ENCODE results near the gene SCN8A. TPM values are rescaled to one million over a fixed set of nuclear protein-coding genes. Genes with fewer than 3 reads are reported as not detected.
"Not testable (repeated sequence)": the region's sequence is repeated elsewhere in the genome, so short reads cannot be mapped to it uniquely, and the experiment has no call there.

Gene SCN8A
- total RNA-seq, 1 donor: 33.7 TPM

DNA sequence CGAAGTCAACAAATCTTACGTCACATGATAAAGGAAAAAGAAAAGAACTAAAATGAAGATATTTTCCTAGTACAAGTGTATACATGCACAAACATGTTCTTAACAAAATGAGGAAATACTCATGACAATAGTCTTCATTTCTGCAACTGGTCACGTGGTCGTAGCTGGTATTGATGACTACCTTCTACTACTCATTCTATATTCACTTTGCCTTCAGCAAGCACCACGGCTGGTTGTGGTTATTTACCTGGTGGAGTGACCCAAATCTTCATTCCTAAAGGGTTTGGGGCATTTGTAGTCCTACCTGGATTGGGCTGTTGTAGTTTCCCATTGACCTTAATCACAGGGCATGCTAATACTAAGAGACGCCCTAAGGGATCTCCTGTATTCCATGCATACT is 206.3 kb downstream of the SCN8A start:
- DNase-seq (ENCODE audit: low read depth): no peak
- TF ChIP-seq, protein P1, sequence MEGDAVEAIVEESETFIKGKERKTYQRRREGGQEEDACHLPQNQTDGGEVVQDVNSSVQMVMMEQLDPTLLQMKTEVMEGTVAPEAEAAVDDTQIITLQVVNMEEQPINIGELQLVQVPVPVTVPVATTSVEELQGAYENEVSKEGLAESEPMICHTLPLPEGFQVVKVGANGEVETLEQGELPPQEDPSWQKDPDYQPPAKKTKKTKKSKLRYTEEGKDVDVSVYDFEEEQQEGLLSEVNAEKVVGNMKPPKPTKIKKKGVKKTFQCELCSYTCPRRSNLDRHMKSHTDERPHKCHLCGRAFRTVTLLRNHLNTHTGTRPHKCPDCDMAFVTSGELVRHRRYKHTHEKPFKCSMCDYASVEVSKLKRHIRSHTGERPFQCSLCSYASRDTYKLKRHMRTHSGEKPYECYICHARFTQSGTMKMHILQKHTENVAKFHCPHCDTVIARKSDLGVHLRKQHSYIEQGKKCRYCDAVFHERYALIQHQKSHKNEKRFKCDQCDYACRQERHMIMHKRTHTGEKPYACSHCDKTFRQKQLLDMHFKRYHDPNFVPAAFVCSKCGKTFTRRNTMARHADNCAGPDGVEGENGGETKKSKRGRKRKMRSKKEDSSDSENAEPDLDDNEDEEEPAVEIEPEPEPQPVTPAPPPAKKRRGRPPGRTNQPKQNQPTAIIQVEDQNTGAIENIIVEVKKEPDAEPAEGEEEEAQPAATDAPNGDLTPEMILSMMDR (IDR thresholded peaks at IDR 0.05; ENCODE audit: insufficient read depth, low read depth, low read length): no peak
- H3K4me3 ChIP-seq (ENCODE audit: low read depth, low read length): no peak overlapping the region

DNA sequence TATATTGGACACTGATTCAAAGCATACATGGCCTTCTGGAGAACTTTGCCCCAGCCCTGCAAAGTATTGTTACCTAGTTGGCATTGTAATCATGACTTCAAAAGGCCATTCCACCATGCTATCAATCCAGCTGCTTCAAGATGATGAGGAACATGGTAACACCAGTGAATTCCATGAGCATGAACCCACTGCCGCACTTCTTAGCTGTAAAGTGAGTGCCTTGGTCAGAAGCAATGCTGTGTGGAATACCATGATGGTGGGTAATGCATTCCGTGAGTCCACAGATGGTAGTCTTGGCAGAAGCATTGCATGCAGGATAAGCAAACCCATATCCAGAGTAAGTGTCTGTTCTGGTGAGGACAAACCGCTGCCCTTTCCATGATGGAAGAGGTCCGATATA is 207.0 kb downstream of the SCN8A start:
- H3K4me3 ChIP-seq (ENCODE audit: low read depth, low read length); DNase-seq (ENCODE audit: low read depth): not testable (repeated sequence)

DNA sequence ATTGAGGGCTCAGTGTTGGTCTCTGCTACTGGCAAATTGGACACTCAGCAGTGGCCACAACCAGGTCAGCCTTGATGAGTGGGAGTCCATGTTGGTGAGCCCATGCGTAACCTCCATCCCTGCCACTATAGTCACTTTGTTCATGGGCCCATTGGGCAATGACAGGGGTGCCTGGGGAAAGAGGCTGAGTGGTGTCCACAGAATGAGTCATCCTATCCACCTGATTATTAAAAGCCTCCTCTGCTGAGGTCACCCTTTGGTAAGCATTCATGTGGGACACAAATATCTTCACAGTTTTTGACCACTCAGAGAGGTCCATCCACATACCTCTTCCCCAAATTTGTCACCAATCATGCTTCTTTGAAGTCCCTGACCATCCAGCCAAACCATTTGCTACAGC is 207.5 kb downstream of the SCN8A start:
- DNase-seq (ENCODE audit: low read depth): no peak
- H3K4me3 ChIP-seq (ENCODE audit: low read depth, low read length): no peak overlapping the region
- TF ChIP-seq, protein P1 (IDR thresholded peaks at IDR 0.05; ENCODE audit: insufficient read depth, low read depth, low read length): no peak

DNA sequence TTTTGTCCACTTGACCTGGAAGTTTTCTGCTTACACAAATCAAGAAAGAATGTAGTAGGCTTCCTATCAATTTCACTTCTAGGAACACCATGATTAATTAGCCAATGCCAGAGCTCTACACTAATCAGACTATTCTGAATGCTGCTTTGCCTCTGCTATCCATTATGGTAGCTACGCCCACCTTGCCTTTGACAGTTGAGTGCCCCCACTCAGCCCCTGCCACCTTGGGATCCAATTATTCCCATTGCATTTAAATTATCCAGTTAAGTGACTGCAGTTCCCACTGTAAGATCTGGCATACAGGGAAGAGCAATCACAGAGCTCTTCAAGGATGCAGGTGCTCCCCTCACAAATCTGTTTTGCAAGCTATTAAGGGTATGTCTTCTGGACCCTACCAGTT is 210.0 kb downstream of the SCN8A start:
- TF ChIP-seq, protein P1 (IDR thresholded peaks at IDR 0.05; ENCODE audit: insufficient read depth, low read depth, low read length): no peak
- no peak overlapping the region for H3K4me3 ChIP-seq (ENCODE audit: low read depth, low read length)
- DNase-seq (ENCODE audit: low read depth): no peak

DNA sequence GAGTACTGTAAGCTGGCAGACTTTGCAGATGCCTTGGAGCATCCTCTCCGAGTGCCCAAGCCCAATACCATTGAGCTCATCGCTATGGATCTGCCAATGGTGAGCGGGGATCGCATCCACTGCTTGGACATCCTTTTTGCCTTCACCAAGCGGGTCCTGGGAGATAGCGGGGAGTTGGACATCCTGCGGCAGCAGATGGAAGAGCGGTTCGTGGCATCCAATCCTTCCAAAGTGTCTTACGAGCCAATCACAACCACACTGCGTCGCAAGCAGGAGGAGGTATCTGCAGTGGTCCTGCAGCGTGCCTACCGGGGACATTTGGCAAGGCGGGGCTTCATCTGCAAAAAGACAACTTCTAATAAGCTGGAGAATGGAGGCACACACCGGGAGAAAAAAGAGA is 215.9 kb downstream of the SCN8A start:
- DNase-seq (ENCODE audit: low read depth): no peak
- TF ChIP-seq, protein P1 (IDR thresholded peaks at IDR 0.05; ENCODE audit: insufficient read depth, low read depth, low read length): no peak
- no peak overlapping the region for H3K4me3 ChIP-seq (ENCODE audit: low read depth, low read length)

DNA sequence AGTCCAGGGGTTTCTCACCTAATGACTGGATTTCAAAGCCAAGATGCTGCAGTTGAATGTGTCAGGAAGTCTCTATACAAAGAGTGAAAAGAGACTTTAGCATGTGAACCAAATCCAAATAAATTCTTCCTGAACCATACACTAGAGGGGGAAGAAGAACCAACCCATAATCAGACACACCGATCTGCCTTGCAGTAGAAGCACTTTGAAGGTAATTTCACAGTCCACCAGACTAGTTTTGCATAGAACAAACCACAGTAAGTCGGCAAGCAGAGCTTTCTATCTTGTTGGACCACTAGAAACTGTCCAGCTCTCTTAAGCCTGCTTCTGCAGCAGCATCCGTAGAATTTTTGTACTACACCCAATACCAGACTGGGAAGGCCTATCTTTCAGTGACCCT is 218.2 kb downstream of the SCN8A start:
- TF ChIP-seq, protein P1 (IDR thresholded peaks at IDR 0.05; ENCODE audit: insufficient read depth, low read depth, low read length): no peak
- no peak for DNase-seq (ENCODE audit: low read depth)
- no peak overlapping the region for H3K4me3 ChIP-seq (ENCODE audit: low read depth, low read length)

DNA sequence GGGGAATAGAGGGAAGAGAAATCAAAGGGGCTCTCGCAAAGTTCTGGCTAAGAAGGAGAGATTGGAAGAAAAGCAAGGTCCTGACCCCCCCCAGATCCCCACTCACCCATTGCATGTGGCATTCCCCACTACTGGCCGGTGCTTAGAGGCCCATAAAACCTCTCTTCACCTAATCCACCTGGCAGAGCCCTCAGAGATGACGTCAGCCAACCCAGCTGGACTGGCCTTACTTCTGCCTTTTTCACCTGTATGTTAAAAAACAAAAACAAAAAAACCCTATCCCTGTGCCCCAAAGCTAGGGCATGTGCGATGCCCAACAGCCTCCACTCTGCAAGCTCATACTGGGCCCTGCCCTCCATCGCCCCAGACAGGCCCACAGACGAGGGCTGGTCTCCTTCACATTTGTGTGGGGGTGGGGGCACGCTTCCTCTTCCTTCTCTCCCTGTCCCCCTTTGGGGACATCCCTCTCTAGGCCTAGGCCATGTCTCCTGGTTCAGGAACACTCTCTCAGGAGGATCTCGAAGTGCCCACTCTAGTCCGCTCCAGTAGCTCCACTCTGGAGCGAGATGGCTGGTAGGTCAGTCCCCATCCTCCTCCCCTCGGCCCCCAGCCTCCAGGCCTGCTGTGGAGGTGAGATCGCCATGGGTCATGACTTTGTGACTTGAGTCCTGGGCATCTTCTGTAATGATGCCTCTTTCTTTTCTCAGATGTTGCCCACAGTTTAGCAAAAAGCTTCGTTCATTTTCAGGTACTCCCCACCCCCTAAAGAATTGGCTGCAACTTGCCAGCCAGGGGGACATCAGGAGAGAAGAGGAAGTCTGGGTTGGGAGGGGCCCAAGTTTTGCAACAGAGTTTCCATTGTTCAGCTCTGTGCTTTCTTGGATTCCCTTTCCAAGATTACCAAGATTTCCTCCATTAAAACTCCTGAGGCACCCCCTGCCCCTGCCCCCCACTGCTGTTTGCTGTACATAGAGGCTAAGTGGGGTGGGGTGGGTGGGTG is 220.5 kb downstream of the SCN8A start:
- no peak overlapping the region for H3K4me3 ChIP-seq (ENCODE audit: low read depth, low read length)
- no peak for DNase-seq (ENCODE audit: low read depth)
- TF ChIP-seq, protein P1 (IDR thresholded peaks at IDR 0.05; ENCODE audit: insufficient read depth, low read depth, low read length): no peak

Measured in fibroblast of villous mesenchyme (primary cell).